Heart left ventricle (tissue), 13 donors: ENCODE data around the gene CD302.

Experiments
- CTCF ChIP-seq, 12 donors: fragments of 200-600 bp; sonication (generic) in 4 of 12; IDR thresholded peaks; one replicate each; pipeline versions ENCODE4 v1.5.0 to v1.8.0; 2018 to 2022; ENCODE audit warnings: antibody characterized with exemption in 12 of 12, mild to moderate bottlenecking in 5 of 12
- POLR2A ChIP-seq, 2 donors: fragments of 450-650 bp; IDR thresholded peaks; one replicate each; pipeline ENCODE4 v1.6.1; 2017; ENCODE audit warnings: antibody characterized with exemption in 2 of 2, mild to moderate bottlenecking in 2 of 2, moderate library complexity in 2 of 2
- donor health status: ischemic (EF 13 %, LVEDD 7.1; RV severe dilation, severe dysfunction).
- donor health status: DM: no; HTN: yes; CAD: no.
- donor health status: DM: no; HTN: no; CAD: no.
- donor health status: ischemic (EF 25% LVEDD 6.9; RV normal size, moderate dysfunction).
- donor health status: ischemic (EF 25% LVEDD 5.7; RV mildly dilated, moderate dysfunction).
- donor health status: ischemic (EF 35%, LVEDD 5.7; RV mildly dilated, moderate dysfunction).
- donor health status: nonischemic (EF 11% LVEDD 7.7; RV severe dilation, severe dysfunction).
- donor health status: DM: yes; HTN: yes; CAD: no.
- donor health status: PGD.
- donor health status: ischemic (EF 29% LVEDD 5.4; RV normal size, mild dysfunction).
- donor health status: nonischemic (EF 23%, LVEDD 6.1; RV moderate dilation, normal function).

DNA sequence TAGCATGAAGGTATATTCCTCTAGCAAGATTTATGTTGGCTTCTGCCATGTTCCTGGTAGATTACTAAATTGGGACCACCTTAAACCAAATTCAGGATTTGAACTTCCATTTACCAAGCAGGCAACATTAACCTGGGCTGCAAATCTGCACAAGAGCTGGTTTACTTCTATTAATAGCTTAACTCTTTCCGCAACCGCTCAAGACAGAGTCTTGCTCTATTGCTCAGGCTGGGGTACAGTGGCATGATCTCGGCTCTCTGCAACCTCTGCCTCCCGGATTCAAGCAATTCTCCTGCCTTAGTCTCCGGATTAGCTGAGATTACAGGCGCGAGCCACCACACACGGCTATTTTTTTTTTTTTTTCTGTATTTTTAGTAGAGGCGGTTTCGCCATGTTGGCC, 77.3 kb downstream of the CD302 start:
- TF ChIP-seq CTCF (IDR thresholded peaks at IDR 0.05), result no peak
- TF ChIP-seq POLR2A (IDR thresholded peaks at IDR 0.05), result no peak
